GM23338 (cell line): ENCODE data around the gene EBF4.

ENCODE experiments used
- CTCF ChIP-seq, 2 experiments: fragments of 200-600 bp in 1 of 2; sonication (generic) in 1 of 2; conservative IDR thresholded peaks; 2 replicates each; pipeline versions ENCODE4 v1.5.1 to v1.6.1; 2016 to 2017; ENCODE audit warnings: antibody characterized with exemption in 2 of 2, low read depth in 2 of 2, mild to moderate bottlenecking in 2 of 2, moderate library complexity in 1 of 2
- POLR2AphosphoS5 ChIP-seq: IDR thresholded peaks from 2 replicates; pipeline ENCODE4 v1.6.1; 2016; ENCODE audit warnings: antibody characterized with exemption, low read depth

DNA sequence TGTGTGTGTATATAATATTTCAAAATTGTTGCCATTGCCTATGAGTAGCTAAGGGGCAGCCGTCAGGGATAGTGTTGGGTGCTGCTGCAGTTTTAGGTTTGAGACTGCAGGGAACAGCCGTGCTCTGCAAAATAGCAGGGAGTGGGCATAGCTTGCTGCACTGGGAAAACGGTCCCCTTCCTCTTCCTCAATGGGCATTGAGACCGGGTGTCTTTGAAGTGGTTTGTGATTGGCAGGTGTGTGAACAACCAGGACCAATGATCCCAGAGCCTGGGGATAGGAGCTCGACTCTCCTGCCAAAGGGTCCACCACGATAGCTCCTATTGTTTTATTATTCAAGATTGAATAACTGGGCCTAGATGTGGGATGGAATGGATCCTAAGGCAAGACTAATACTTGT lies 5.1 kb upstream of the EBF4 start:
- TF ChIP-seq CTCF (conservative IDR thresholded peaks at IDR 0.05; ENCODE audit: low read depth in 2 of 2) (no peak), POLR2AphosphoS5 (no peak)
